Central memory CD8-positive, alpha-beta T cell (primary cell): ENCODE results near the gene CTNS.
"Not testable (repeated sequence)": the region's sequence is repeated elsewhere in the genome, so short reads cannot be mapped to it uniquely, and the experiment has no call there.

Experiments used
- ATAC-seq: fragments of 150-1000 bp; cut with Tn5 transposase; replicated peaks from 2 replicates; pipeline ENCODE4 v1.10.0; 2022; ENCODE audit warnings: mild to moderate bottlenecking, moderate FRiP score, moderate number of reproducible peaks; ENCODE audit not compliant: poor library complexity, severe bottlenecking; ENCODE audit errors: extremely low read depth
- DNase-seq, 2 donors: peaks; one replicate each; pipeline ENCODE4 v3.0.0; 2021; ENCODE audit warnings: low spot score in 2 of 2
- H3K27ac Mint-ChIP-seq: one replicate; pipeline ENCODE4 v1.8.0; 2022; ENCODE audit warnings: low read depth, mild to moderate bottlenecking, moderate library complexity, mixed read lengths
- H3K27me3 Mint-ChIP-seq: one replicate; pipeline ENCODE4 v1.8.0; 2022; ENCODE audit warnings: mixed read lengths
- H3K36me3 Mint-ChIP-seq: one replicate; pipeline ENCODE4 v1.8.0; 2022; ENCODE audit warnings: mild to moderate bottlenecking, moderate library complexity, mixed read lengths; ENCODE audit not compliant: insufficient read depth
- H3K4me1 Mint-ChIP-seq: one replicate; pipeline ENCODE4 v1.8.0; 2022; ENCODE audit warnings: mixed read lengths
- H3K4me3 Mint-ChIP-seq: one replicate; pipeline ENCODE4 v1.8.0; 2022; ENCODE audit warnings: mild to moderate bottlenecking, moderate library complexity, mixed read lengths
- H3K9me3 Mint-ChIP-seq: one replicate; pipeline ENCODE4 v1.8.0; 2022; ENCODE audit warnings: mixed read lengths

The CTNS gene

GRCh38 chr17:3698139-3698538, 61.6 kb downstream of the CTNS start:
- no peaks in the 10 kb centered on the region for H3K9me3 Mint-ChIP-seq
- ATAC-seq: no peak
- H3K27ac Mint-ChIP-seq: no peak overlapping the region
- H3K27me3 Mint-ChIP-seq: no peaks in the 10 kb centered on the region
- H3K4me1 Mint-ChIP-seq: peaks cover 13% of the 10 kb centered on the region
- DNase-seq: no peak
- peaks cover 7% of the 10 kb centered on the region for H3K36me3 Mint-ChIP-seq
- H3K4me3 Mint-ChIP-seq: peak overlapping the region; percentile 40

DNA sequence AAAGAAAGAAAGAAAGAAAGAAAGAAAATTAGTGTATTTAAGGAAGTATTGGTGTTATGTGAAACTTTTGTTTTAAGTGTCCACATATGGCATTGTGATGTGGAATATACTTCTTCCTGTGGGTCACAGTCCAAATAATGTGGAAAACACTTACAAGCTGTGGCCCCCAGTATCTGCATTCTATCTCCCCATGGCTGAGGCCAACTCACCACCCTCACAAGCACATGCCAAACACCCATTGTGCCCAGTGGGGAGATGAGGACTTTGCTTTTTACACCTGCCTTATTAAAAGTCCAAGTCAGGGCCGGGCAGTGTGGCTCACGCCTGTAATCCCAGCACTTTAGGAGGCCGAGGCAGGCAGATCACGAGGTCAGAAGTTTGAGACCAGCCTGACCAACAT, 63.4 kb downstream of the CTNS start:
- Mint-ChIP-seq H3K27ac (no peak overlapping the region), H3K4me1 (peaks cover 8% of the 10 kb centered on the region), H3K27me3 (no peaks in the 10 kb centered on the region), H3K36me3 (peaks cover 2% of the 10 kb centered on the region), H3K9me3 (no peaks in the 10 kb centered on the region), H3K4me3 (no peak overlapping the region)
- ATAC-seq (no peak), DNase-seq (no peak)

DNA sequence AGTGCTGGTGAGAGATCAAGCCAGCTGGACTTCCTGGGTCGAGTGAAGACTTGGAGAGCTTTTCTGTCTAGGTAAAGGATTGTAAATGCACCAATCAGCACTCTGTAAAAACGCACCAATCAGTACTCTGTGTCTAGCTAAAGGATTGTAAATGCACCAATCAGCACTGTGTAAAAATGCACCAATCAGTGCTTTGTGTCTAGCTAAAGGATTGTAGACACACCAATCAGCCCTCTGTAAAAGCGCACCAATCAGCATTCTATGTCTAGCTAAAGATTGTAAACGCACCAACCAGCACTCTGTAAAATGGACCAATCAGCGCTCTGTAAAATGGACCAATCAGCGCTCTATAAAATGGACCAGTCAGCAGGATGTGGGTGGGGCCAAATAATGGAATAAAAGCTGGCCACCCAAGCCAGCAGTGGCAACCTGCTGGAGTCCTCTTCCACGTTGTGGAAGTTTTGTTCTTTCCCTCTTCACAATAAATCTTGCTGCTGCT, 65.5 kb downstream of the CTNS start:
- not testable (repeated sequence) for ATAC-seq, H3K27ac Mint-ChIP-seq
- H3K4me1 Mint-ChIP-seq: peaks cover 14% of the 10 kb centered on the region

GRCh38 chr17:3704931-3705717, 68.6 kb downstream of the CTNS start:
- no peak for DNase-seq
- H3K27ac Mint-ChIP-seq: no peak overlapping the region
- H3K27me3 Mint-ChIP-seq: no peaks in the 10 kb centered on the region
- ATAC-seq: no peak
- H3K9me3 Mint-ChIP-seq: no peaks in the 10 kb centered on the region
- no peak overlapping the region for H3K4me3 Mint-ChIP-seq
- no peaks in the 10 kb centered on the region for H3K36me3 Mint-ChIP-seq
- H3K4me1 Mint-ChIP-seq: peaks cover 14% of the 10 kb centered on the region

More for the DNA sequence above, 65.5 kb downstream of the CTNS start:
- H3K36me3 Mint-ChIP-seq, H3K27me3 Mint-ChIP-seq, H3K9me3 Mint-ChIP-seq, H3K4me3 Mint-ChIP-seq, DNase-seq: not testable (repeated sequence)

DNA sequence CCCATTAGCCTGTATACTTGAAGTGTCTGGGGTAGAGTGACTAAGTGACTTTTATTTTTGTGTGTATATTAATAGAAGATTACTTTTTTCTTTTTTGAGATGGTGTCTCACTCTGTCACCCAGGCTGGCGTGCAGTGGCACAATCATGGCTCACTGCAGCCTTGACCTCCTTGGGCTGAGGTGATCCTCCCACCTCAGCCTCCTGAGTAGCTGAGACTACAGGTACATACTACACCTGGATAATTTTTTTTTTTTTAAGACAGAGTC, 69.1 kb downstream of the CTNS start:
- not testable (repeated sequence) for DNase-seq, ATAC-seq, H3K27ac Mint-ChIP-seq, H3K36me3 Mint-ChIP-seq, H3K9me3 Mint-ChIP-seq, H3K27me3 Mint-ChIP-seq, H3K4me3 Mint-ChIP-seq
- H3K4me1 Mint-ChIP-seq: peaks cover 17% of the 10 kb centered on the region

DNA sequence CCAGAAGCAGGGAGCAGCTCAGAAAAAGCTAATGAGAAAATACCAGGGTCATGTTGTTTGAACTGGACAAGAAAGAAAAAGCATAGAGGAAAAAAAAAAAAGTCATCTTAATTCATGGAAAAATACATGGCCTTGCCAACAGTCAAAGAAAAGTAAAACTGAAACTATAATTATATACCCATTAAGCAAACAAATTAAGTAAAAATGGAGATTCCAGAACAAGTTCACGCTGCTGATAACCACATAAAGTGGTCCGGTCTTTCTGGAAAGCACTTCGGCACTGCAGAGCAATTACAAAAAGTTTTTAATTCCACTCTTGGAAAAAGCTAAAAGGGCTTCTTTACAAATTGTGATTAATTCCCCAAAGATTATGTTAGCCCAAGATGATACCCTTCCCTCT, 71.8 kb downstream of the CTNS start:
- no peak for ATAC-seq
- no peak overlapping the region for H3K4me3 Mint-ChIP-seq
- no peak overlapping the region for H3K27ac Mint-ChIP-seq
- no peaks in the 10 kb centered on the region for H3K27me3 Mint-ChIP-seq
- DNase-seq: no peak
- H3K4me1 Mint-ChIP-seq: peaks cover 39% of the 10 kb centered on the region
- H3K36me3 Mint-ChIP-seq: peaks cover 7% of the 10 kb centered on the region
- no peaks in the 10 kb centered on the region for H3K9me3 Mint-ChIP-seq

GRCh38 chr17:3710951-3711383, 74.4 kb downstream of the CTNS start:
- Mint-ChIP-seq H3K36me3 (peaks cover 22% of the 10 kb centered on the region), H3K27ac (peak overlapping the region; percentile 35), H3K4me3 (peak overlapping the region; percentile 61), H3K27me3 (no peaks in the 10 kb centered on the region), H3K4me1 (peaks cover 33% of the 10 kb centered on the region), H3K9me3 (no peaks in the 10 kb centered on the region)
- ATAC-seq: peak; percentile 98
- peak in 1 of 2 donors; percentile 79 for DNase-seq
